ENCODE data around the gene KIFC3.
"Not testable (repeated sequence)": the region's sequence is repeated elsewhere in the genome, so short reads cannot be mapped to it uniquely, and the experiment has no call there.

GRCh38 chr16:57835439-57835838, 33.1 kb upstream of the KIFC3 start:
- TF ChIP-seq CTCF, POLR2A (IDR thresholded peaks at IDR 0.05): not testable (repeated sequence)
